HEK293 (cell line): Measurements from ENCODE around the gene PHC3.

Source experiments
- ZNF114 ChIP-seq: fragments of 450-650 bp; formaldehyde crosslinking; IDR thresholded peaks from 2 replicates; pipeline ENCODE4 v1.5.0; 2017; ENCODE audit warnings: missing biosample characterization, missing genetic modification characterization
- ZNF155 ChIP-seq: fragments of 450-650 bp; formaldehyde crosslinking; IDR thresholded peaks from 2 replicates; pipeline ENCODE4 v1.5.1; 2016; ENCODE audit warnings: missing biosample characterization, missing genetic modification characterization
- ZNF214 ChIP-seq: fragments of 450-650 bp; formaldehyde crosslinking; IDR thresholded peaks from 2 replicates; pipeline ENCODE4 v1.5.1; 2017; ENCODE audit warnings: missing biosample characterization, mild to moderate bottlenecking, missing genetic modification characterization, borderline replicate concordance
- ZNF274 ChIP-seq, 2 experiments: fragments of 200-500 bp in 1 of 2; fragments of 450-650 bp in 1 of 2; sonication (Bioruptor generic) in 1 of 2; formaldehyde crosslinking in 1 of 2; IDR thresholded peaks; 2 replicates each; pipeline versions ENCODE4 v1.5.1 to v1.6.1; 2014 to 2016; ENCODE audit warnings: borderline replicate concordance in 1 of 2, inconsistent platforms in 1 of 2, low read length in 1 of 2, missing biosample characterization in 1 of 2, missing genetic modification characterization in 1 of 2
- ZNF302 ChIP-seq: fragments of 450-650 bp; formaldehyde crosslinking; IDR thresholded peaks from 2 replicates; pipeline ENCODE4 v1.5.1; 2016; ENCODE audit warnings: missing biosample characterization, missing genetic modification characterization, low read depth
- ZNF544 ChIP-seq: fragments of 450-650 bp; formaldehyde crosslinking; IDR thresholded peaks from 2 replicates; pipeline ENCODE4 v1.5.0; 2017; ENCODE audit warnings: missing biosample characterization, missing genetic modification characterization
- ZNF660 ChIP-seq: fragments of 450-650 bp; IDR thresholded peaks from 2 replicates; pipeline ENCODE4 v1.5.1; 2018; ENCODE audit warnings: missing biosample characterization, mild to moderate bottlenecking, missing genetic modification characterization
- ZNF791 ChIP-seq: fragments of 450-650 bp; formaldehyde crosslinking; IDR thresholded peaks from 2 replicates; pipeline ENCODE4 v1.5.1; 2016; ENCODE audit warnings: missing biosample characterization, missing genetic modification characterization
- TF ChIP-seq, protein P1 (sequence below): fragments of 450-650 bp; formaldehyde crosslinking; IDR thresholded peaks from 2 replicates; pipeline ENCODE4 v1.5.1; 2016; ENCODE audit warnings: missing biosample characterization, missing genetic modification characterization
- TF ChIP-seq, protein P2 (sequence below): fragments of 450-650 bp; formaldehyde crosslinking; IDR thresholded peaks from 2 replicates; pipeline ENCODE4 v1.5.1; 2016; ENCODE audit warnings: missing biosample characterization, missing genetic modification characterization
- TF ChIP-seq, protein P3 (sequence below): fragments of 450-650 bp; formaldehyde crosslinking; IDR thresholded peaks from 2 replicates; pipeline ENCODE4 v1.5.1; 2017; ENCODE audit warnings: missing biosample characterization, missing genetic modification characterization

DNA sequence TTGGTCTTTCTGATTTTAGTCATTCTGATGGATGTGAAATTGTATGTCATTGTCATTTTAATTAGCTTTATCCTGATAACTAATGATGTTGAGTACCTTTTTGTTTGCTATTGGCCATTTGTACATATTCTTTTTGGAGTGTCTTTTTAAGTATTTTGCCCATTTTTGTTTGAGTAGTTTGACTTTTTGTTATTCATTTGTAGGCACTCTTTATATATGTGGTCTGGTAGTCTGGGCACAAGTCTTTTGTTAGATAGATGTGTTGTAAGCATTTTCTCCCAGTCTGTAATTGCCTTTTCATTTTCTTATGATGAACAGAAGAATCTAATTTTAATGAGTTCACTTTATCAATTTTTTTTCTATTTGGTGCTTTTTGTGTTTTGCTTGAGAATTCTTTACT, 129.1 kb downstream of the PHC3 start:
- TF ChIP-seq, protein P1, sequence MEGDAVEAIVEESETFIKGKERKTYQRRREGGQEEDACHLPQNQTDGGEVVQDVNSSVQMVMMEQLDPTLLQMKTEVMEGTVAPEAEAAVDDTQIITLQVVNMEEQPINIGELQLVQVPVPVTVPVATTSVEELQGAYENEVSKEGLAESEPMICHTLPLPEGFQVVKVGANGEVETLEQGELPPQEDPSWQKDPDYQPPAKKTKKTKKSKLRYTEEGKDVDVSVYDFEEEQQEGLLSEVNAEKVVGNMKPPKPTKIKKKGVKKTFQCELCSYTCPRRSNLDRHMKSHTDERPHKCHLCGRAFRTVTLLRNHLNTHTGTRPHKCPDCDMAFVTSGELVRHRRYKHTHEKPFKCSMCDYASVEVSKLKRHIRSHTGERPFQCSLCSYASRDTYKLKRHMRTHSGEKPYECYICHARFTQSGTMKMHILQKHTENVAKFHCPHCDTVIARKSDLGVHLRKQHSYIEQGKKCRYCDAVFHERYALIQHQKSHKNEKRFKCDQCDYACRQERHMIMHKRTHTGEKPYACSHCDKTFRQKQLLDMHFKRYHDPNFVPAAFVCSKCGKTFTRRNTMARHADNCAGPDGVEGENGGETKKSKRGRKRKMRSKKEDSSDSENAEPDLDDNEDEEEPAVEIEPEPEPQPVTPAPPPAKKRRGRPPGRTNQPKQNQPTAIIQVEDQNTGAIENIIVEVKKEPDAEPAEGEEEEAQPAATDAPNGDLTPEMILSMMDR (tag by site-specific recombination) = no peak
- TF ChIP-seq ZNF302 (no peak), ZNF114 (tag by site-specific recombination) (no peak), ZNF274 (IDR thresholded peaks at IDR 0.05; ENCODE audit: low read length) (no peak), ZNF274 (tag by site-specific recombination; IDR thresholded peaks at IDR 0.05; ENCODE audit: borderline replicate concordance) (no peak), ZNF544 (no peak), ZNF660 (no peak), ZNF214 (tag by site-specific recombination) (no peak), ZNF155 (tag by site-specific recombination) (no peak), ZNF791 (tag by site-specific recombination) (no peak)
- TF ChIP-seq, protein P2, sequence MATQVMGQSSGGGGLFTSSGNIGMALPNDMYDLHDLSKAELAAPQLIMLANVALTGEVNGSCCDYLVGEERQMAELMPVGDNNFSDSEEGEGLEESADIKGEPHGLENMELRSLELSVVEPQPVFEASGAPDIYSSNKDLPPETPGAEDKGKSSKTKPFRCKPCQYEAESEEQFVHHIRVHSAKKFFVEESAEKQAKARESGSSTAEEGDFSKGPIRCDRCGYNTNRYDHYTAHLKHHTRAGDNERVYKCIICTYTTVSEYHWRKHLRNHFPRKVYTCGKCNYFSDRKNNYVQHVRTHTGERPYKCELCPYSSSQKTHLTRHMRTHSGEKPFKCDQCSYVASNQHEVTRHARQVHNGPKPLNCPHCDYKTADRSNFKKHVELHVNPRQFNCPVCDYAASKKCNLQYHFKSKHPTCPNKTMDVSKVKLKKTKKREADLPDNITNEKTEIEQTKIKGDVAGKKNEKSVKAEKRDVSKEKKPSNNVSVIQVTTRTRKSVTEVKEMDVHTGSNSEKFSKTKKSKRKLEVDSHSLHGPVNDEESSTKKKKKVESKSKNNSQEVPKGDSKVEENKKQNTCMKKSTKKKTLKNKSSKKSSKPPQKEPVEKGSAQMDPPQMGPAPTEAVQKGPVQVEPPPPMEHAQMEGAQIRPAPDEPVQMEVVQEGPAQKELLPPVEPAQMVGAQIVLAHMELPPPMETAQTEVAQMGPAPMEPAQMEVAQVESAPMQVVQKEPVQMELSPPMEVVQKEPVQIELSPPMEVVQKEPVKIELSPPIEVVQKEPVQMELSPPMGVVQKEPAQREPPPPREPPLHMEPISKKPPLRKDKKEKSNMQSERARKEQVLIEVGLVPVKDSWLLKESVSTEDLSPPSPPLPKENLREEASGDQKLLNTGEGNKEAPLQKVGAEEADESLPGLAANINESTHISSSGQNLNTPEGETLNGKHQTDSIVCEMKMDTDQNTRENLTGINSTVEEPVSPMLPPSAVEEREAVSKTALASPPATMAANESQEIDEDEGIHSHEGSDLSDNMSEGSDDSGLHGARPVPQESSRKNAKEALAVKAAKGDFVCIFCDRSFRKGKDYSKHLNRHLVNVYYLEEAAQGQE (tag by site-specific recombination) = no peak
- TF ChIP-seq, protein P3, sequence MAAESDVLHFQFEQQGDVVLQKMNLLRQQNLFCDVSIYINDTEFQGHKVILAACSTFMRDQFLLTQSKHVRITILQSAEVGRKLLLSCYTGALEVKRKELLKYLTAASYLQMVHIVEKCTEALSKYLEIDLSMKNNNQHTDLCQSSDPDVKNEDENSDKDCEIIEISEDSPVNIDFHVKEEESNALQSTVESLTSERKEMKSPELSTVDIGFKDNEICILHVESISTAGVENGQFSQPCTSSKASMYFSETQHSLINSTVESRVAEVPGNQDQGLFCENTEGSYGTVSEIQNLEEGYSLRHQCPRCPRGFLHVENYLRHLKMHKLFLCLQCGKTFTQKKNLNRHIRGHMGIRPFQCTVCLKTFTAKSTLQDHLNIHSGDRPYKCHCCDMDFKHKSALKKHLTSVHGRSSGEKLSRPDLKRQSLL (tag by site-specific recombination) = no peak
